ENCODE results near the gene SLC25A40.
A peak's percentile ranks its signal among the peaks of the same experiment; 100 is the strongest.
"Not testable (repeated sequence)": the region's sequence is repeated elsewhere in the genome, so short reads cannot be mapped to it uniquely, and the experiment has no call there.

SLC25A40 gene, protein sequence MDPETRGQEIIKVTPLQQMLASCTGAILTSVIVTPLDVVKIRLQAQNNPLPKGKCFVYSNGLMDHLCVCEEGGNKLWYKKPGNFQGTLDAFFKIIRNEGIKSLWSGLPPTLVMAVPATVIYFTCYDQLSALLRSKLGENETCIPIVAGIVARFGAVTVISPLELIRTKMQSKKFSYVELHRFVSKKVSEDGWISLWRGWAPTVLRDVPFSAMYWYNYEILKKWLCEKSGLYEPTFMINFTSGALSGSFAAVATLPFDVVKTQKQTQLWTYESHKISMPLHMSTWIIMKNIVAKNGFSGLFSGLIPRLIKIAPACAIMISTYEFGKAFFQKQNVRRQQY

GRCh38 chr7:87876040-87876868 is at the start of gene SLC25A40, which contains the start of gene DBF4:
Gene SLC25A40, minus strand, starts transcription at chr7:87876360. Its CDS starts 17,633 bp downstream, at chr7:87858727.
Gene DBF4, plus strand, starts transcription at chr7:87876493. Its CDS starts 240 bp downstream, at chr7:87876733.
- peak; percentile 90 for DNase-seq

DNA sequence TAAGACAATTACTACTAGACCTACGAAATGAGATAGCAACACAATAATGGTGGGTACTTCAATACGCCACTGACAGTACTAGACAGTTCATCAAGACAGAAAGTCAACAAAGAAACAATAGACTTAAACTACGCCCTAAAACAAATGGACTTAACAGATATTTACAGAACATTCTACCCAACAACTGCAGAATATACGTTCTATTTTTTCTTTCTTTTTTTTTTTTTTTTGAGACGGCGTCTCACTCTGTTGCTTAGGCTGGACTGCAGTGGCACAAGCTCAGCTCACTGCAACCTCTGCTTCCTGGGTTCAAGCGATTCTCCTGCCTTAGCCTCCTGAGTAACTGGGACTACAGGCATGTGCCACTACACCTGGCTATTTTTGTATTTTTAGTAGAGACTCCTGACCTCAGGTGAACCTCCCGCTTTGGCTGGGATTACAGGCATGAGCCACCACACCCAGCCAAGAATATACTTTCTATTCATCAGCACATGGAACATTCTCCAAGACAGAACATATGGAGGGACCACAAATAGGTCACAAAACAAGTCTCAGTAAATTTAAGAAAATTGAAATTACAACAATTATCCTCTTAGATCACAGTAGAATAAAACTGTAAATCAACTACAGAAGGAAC is 46.7 kb upstream of the SLC25A40 start:
- not testable (repeated sequence) for DNase-seq

- no peak for DNase-seq
Observed at GRCh38 chr7:87920578-87920977, 44.4 kb upstream of the SLC25A40 start.

GRCh38 chr7:87919875-87920274 is 43.7 kb upstream of the SLC25A40 start:
- no peak for DNase-seq

DNA sequence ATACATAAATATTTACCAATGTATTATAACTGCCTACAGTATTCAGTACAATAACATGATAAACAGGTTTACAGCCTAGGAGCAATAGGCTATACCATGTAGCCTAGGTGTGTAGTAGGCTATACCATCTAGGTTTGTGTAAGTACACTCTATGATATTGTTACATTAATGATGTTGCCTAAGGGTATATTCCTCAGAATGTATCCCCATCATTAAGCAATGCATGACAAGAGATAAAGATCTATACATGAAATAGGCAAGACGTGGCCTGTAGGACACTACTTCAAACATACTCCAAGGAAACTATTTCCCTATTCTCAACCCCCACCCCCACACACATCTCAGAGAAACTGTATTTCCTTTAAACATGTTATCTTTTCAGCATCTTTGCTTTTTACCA is 42.6 kb upstream of the SLC25A40 start:
- DNase-seq = no peak

- DNase-seq = no peak
Observed at GRCh38 chr7:87912121-87912520, 36.0 kb upstream of the SLC25A40 start.

DNA sequence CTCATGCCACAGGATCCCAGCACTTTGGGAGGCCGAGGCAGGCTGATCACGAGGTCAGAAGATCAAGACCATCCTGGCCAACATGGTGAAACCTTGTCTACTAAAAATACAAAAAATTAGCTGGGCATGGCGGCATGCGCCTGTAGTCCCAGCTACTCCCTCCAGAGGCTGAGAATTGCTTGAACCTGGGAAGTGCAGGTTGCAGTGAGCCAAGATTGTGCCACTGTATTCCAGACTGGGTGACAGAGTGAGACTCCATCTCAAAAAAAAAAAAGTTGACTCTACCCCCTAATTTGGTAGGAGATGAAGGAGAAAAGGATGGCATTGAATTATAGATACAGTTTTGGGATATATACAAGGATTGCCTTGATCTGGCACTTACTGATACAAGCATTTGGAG is 32.7 kb upstream of the SLC25A40 start:
- not testable (repeated sequence) for DNase-seq

DNA sequence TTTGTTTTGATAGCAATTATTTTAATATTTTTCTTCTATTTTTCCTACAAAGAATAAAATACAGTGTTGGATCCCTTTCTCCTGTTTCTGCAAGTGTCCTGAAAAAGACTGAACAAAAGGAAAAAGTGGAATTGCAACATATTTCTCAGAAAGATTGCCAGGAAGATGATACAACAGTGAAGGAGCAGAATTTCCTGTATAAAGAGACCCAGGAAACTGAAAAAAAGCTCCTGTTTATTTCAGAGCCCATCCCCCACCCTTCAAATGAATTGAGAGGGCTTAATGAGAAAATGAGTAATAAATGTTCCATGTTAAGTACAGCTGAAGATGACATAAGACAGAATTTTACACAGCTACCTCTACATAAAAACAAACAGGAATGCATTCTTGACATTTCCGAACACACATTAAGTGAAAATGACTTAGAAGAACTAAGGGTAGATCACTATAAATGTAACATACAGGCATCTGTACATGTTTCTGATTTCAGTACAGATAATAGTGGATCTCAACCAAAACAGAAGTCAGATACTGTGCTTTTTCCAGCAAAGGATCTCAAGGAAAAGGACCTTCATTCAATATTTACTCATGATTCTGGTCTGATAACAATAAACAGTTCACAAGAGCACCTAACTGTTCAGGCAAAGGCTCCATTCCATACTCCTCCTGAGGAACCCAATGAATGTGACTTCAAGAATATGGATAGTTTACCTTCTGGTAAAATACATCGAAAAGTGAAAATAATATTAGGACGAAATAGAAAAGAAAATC is 31.2 kb upstream of the SLC25A40 start:
- not testable (repeated sequence) for DNase-seq

DNA sequence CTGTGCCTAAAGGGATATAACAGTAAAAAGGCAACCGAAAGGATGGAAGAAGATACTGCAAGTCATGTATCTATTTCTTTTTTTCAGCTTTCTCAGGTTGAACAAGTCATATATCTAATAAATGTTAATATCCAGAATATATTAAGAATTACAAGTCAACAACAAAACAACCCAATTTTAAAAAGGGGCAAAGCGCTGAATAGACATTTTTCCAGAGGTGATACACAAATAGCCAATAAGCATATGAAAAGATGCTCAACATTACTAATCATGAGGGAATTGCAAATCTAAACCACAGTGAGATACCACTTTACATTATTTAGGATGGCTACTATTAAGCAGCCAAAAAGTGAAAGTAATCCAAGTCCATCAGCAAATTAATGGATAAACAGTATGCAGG is 23.1 kb upstream of the SLC25A40 start:
- no peak for DNase-seq

DNA sequence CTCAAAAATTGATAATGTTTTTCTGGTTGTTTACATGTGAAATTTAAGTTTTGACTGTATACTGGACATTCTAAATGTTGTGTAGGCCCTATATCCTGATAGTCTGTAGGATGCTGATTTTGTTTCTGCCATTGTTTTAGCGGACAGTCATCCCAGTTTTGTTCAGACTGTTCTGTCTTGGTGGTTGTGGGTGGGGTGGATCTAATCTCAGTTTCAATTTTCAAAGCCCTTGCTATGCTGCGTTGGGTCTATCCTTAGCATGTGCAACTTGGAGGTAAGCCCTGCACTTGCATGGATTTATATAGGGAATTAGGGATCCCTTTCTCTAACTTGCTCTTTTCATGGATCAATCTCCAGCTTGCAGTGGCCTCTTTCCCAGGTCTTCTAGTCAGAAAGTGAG is 19.2 kb upstream of the SLC25A40 start:
- no peak for DNase-seq

- no peak for DNase-seq
Observed at GRCh38 chr7:87886875-87887274, 10.7 kb upstream of the SLC25A40 start.

- no peak for DNase-seq
Observed at GRCh38 chr7:87885018-87885417, 8.9 kb upstream of the SLC25A40 start.

DNA sequence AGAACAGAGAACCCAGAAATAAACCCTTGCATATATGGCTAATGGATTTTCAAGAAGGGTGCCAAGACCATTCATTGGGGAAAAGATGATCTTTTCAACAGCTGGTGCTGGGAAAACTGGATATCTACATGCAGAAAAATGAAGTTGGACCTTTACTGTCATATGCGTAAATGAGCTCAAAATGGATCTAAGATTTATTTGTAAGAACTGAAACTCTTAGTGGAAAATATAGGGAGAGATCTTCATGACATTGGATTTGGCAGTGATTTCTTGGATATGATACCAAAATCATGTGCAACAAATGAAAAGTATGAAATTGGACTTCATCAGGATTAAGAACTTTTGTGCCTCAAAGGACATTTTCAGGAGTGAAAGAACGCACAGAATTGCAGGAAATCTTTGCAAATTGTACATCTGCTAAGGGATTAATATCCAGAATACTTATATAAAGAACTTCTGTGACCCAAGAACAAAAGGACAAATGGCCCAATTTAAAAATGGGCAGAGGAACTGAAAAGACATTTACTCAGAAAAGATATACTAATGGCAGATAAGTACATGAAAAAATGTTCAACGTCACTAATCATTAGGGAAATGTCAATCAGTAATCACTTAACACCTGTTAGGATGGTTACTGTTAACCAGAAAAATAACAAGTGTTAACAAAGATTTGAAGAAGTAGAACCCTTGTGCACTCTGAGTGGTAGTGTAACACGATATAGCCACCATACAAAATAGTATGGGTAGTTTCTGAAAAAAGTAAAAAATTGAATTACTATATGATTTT is 6.2 kb upstream of the SLC25A40 start:
- DNase-seq = no peak

- no peak for DNase-seq
Observed at GRCh38 chr7:87878208-87878735, 2.1 kb upstream of the SLC25A40 start.

DNA sequence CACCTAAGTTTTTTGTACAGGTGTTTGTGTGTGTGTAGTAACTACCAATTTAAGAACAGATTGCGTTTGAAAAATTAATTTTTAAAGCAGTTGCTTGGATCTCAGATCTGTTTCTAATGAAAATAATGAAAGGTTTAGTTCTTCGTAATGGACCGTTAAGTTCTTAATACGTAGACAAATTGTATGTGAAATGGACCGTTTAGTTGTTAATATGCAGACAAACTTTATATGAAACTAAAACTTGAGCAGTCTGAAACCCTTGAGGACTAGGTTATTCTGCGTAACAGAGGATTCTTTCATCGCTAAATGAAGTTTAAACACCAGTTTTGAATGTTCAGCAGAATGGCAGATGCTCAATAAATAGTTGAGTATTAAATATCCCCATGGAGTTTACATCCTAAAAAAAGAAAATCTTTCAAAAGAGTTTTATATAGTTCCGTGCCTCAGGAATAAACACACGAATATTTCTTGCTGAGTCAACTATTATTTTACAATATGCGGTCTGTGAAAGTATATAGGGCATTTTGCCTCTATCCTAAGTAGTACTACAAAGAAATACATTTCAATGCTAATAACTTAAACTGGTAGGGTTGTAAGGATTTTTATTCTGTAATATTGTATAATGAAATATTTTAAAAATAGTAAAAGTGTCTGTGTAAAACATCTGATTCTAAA is 1.3 kb upstream of the SLC25A40 start:
- no peak for DNase-seq

- peak; percentile 10 for DNase-seq
Observed at GRCh38 chr7:87876869-87877234, 692 bp upstream of the SLC25A40 start.

DNA sequence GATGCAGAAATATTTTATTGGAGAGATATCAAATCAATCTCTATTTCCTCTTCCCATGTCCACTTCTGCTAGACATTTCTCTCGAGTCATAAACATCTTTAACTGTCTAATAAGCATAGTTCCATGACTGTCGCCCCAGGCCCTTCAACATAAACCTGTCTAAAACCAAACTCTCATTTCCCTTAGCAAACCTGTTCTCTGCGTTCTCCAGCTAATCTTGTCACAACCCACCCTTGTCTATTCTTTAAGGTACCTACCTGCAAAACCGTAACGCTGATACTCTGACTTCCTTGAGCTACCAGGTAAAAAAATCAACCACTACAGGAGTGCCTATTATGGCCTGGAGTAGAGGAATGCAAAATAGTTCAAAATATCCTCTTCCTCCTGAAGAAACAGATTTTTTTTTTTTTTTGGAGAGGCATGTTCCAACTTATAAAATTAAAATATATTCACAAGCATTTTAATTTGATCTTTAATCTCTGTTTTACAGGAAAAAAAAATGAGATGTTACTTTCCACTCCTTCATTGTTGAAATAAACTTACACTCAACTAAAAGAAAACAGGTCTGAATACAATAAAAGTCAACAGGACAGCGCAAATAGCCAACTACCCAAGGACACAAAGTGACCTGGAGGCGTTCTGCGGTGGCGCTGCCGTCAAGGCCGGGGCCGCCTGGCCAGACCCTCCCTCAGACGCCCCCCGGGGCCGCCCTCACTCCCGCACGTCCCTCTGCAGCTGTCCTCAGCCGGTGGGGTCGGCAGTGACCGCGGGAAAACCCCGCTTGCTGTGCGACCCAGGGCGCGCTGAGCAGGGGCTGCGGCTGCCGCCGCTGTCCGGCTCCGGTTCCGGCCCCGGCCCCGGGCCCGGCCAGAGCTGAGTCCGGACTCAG is 765 bp downstream of the SLC25A40 start:
- DNase-seq = no peak

- no peak for DNase-seq
Observed at GRCh38 chr7:87874066-87874465, 2.1 kb downstream of the SLC25A40 start.

GRCh38 chr7:87873328-87873727 is 2.8 kb downstream of the SLC25A40 start:
- DNase-seq = not testable (repeated sequence)

DNA sequence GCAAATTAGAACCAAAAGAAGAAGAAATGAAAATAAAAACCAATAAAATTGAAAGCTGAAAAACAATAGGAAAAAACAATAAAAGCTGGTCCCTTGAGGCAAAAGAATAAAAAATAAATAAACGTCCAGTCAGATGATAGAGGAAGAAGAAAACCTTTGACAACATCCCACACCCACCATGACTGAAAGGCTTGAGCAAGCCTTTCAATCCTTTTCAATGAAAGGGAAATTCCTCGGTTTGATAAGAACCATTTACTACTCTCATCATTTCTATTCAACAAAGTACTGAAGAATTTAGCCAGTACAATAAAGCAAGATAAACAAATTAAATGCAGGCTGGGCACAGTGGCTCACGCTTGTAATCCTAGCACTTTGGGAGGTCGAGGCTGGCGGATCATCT is 3.8 kb downstream of the SLC25A40 start:
- no peak for DNase-seq

Measured in NCI-H1048 (cell line).